GM23248 (cell line): ENCODE data around the gene IFIT1.

ENCODE experiments used
- EZH2 ChIP-seq: fragments of 200-600 bp; sonication (generic); IDR thresholded peaks from 2 replicates; pipeline ENCODE4 v1.6.1; 2018; ENCODE audit warnings: antibody characterized with exemption, mild to moderate bottlenecking; ENCODE audit not compliant: insufficient read depth, poor library complexity, severe bottlenecking
- EZH2phosphoT487 ChIP-seq: fragments of 200-600 bp; sonication (generic); IDR thresholded peaks from 2 replicates; pipeline ENCODE4 v1.6.1; 2018; ENCODE audit warnings: antibody characterized with exemption, moderate library complexity, mild to moderate bottlenecking, low read depth; ENCODE audit not compliant: insufficient read depth

DNA sequence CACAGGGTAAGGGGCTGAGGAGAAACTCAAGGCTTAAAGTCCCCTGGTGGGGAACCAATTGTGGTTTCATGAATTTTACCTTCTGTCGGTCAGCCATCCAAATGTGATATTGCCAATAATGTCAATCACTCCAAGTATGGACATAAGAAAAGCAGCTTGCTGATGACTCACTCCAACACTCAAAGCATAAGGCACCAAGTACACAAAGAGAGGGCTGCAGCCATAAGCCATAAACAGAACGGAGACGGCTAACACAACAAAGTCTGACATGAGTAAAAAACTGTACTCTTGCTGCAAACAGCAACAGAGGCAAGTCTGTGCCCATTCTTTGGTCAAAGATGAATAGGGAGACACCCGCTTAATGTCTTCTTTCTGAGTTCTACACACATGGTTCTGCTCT, 46.1 kb downstream of the IFIT1 start:
- TF ChIP-seq EZH2 (no peak), EZH2phosphoT487 (no peak)
